Keratinocyte (primary cell): ENCODE measurements around the gene BRD1. TPM values are rescaled to one million over a fixed set of nuclear protein-coding genes. Genes with fewer than 3 reads are reported as not detected.

Experiments
- DNase-seq: peaks from one replicate; pipeline ENCODE4 v3.0.0-alpha.2; 2011; ENCODE audit warnings: low read depth, missing footprints, low spot score
- FAIRE-seq: peaks from 2 replicates; lab custom pipeline; 2011; peaks lifted over from hg19 to GRCh38; lab: Jason Lieb, UNC
- H2AFZ ChIP-seq: 2 replicates; pipeline ENCODE4 v1.6.0; 2012; ENCODE audit warnings: low read length, control low read depth, inconsistent platforms; ENCODE audit not compliant: control insufficient read depth
- H3K27ac ChIP-seq: 2 replicates; pipeline ENCODE4 v1.5.1; 2011; ENCODE audit warnings: low read length; ENCODE audit not compliant: control insufficient read depth, insufficient read depth
- H3K27me3 ChIP-seq: 3 replicates; pipeline ENCODE4 v1.6.0; 2011; ENCODE audit warnings: low read length; ENCODE audit not compliant: control insufficient read depth, insufficient read depth; ENCODE audit errors: extremely low read depth
- H3K36me3 ChIP-seq, 2 experiments: 2 replicates in 1 of 2; 3 replicates in 1 of 2; pipeline ENCODE4 v1.5.1; 2011; ENCODE audit warnings: low read length in 2 of 2, mild to moderate bottlenecking in 1 of 2; ENCODE audit not compliant: control insufficient read depth in 2 of 2, insufficient read depth in 2 of 2; ENCODE audit errors: extremely low read depth in 1 of 2
- H3K4me1 ChIP-seq: 3 replicates; pipeline ENCODE4 v1.5.1; 2011; ENCODE audit warnings: low read length; ENCODE audit not compliant: control insufficient read depth, insufficient read depth; ENCODE audit errors: extremely low read depth
- H3K4me2 ChIP-seq: 3 replicates; pipeline ENCODE4 v1.6.0; 2011; ENCODE audit warnings: low read depth, low read length; ENCODE audit not compliant: control insufficient read depth, insufficient read depth; ENCODE audit errors: extremely low read depth
- H3K4me3 ChIP-seq, 3 experiments: fragments of 200-600 bp in 1 of 3; sonication (generic) in 1 of 3; 2 replicates in 2 of 3; 3 replicates in 1 of 3; pipeline ENCODE4 v1.5.1; 2011 to 2016; ENCODE audit warnings: low read length in 3 of 3, mild to moderate bottlenecking in 3 of 3, control low read depth in 2 of 3, inconsistent platforms in 1 of 3, low read depth in 1 of 3, mixed read lengths in 1 of 3, mixed run types in 1 of 3, moderate library complexity in 1 of 3; ENCODE audit not compliant: control insufficient read depth in 2 of 3, insufficient read depth in 2 of 3; ENCODE audit errors: extremely low read depth in 1 of 3
- H3K79me2 ChIP-seq: 2 replicates; pipeline ENCODE4 v1.6.0; 2012; ENCODE audit warnings: low read length; ENCODE audit not compliant: control insufficient read depth, insufficient read depth
- H3K9ac ChIP-seq: 3 replicates; pipeline ENCODE4 v1.6.0; 2011; ENCODE audit warnings: low read length; ENCODE audit not compliant: control insufficient read depth, insufficient read depth; ENCODE audit errors: extremely low read depth
- H3K9me1 ChIP-seq: 3 replicates; pipeline ENCODE4 v1.6.0; 2011; ENCODE audit warnings: low read length; ENCODE audit not compliant: control insufficient read depth, insufficient read depth; ENCODE audit errors: extremely low read depth
- H3K9me3 ChIP-seq: 2 replicates; pipeline ENCODE4 v1.5.1; 2012; ENCODE audit warnings: low read depth, low read length; ENCODE audit not compliant: control insufficient read depth
- H4K20me1 ChIP-seq: 3 replicates; pipeline ENCODE4 v1.6.0; 2011; ENCODE audit warnings: low read length; ENCODE audit not compliant: control insufficient read depth, insufficient read depth; ENCODE audit errors: extremely low read depth
- CTCF ChIP-seq, 3 experiments: IDR thresholded peaks in 1 of 3; conservative IDR thresholded peaks in 1 of 3; optimal IDR thresholded peaks in 1 of 3; 2 replicates in 2 of 3; 3 replicates in 1 of 3; pipeline versions ENCODE3 to v1.5.1; 2011; ENCODE audit warnings: low read length in 3 of 3, mild to moderate bottlenecking in 3 of 3, moderate library complexity in 2 of 3, control low read depth in 1 of 3, inconsistent platforms in 1 of 3; ENCODE audit not compliant: insufficient read depth in 2 of 3; ENCODE audit errors: extremely low read depth in 1 of 3
- EZH2 ChIP-seq: IDR thresholded peaks from one replicate; pipeline ENCODE4 v1.6.1; 2012; ENCODE audit warnings: inconsistent platforms, mild to moderate bottlenecking, low read length, moderate library complexity
- dilution Hi-C: fragments of 300-500 bp; cut with MboI; formaldehyde crosslinking; loops from one replicate; pipeline ENCODE4 v1.7.0; 2020; ENCODE audit warnings: low sequenced_read_pairs; ENCODE audit not compliant: extremely low pct_ligation_motif_present
- polyA plus RNA-seq, 5 experiments: library from polyadenylated mRNA; depleted of rRNA in 3 of 5; stranded (reverse) in 3 of 5; stranded (forward) in 1 of 5; unstranded in 1 of 5; fragments of >200 nt; gene quantifications; 1 replicate in 1 of 5; 2 replicates in 3 of 5; 3 replicates in 1 of 5; pipeline versions ENCODE4 v1.2.1 to v1.2.3, GENCODE V29; 2011 to 2012; ENCODE audit warnings: missing spikeins in 2 of 5, low read depth in 1 of 5, low replicate concordance in 1 of 5

The BRD1 gene
- polyA plus RNA-seq, 1 donor (not counting 4 experiments of a cell fraction or from before 2014, with no cell fraction given), result 4.3 TPM

- Histone ChIP-seq H3K9me1 (peaks cover 7% of the 10 kb centered on the region), H3K4me2 (peak overlapping the region; percentile 95), H3K4me1 (peaks cover 13% of the 10 kb centered on the region), H4K20me1 (peaks cover 6% of the 10 kb centered on the region), H3K36me3 (peaks cover 1 to 4% of the 10 kb centered on the region in 2 experiments), H3K27me3 (peaks cover 5% of the 10 kb centered on the region), H3K79me2 (peaks cover 61% of the 10 kb centered on the region), H2AFZ (no peak overlapping the region), H3K27ac (peak overlapping the region; percentile 75), H3K4me3 (peak overlapping the region; percentile 79 to 85 (median 80)), H3K9me3 (no peaks in the 10 kb centered on the region), H3K9ac (peak overlapping the region; percentile 91)
- no peak for TF ChIP-seq CTCF (optimal IDR thresholded peaks at IDR 0.05 in 1 of 3, IDR thresholded peaks at IDR 0.05 in 1 of 3, conservative IDR thresholded peaks at IDR 0.05 in 1 of 3; ENCODE audit: extremely low read depth in 1 of 3, insufficient read depth in 2 of 3, low read length in 3 of 3)
- no peak for TF ChIP-seq EZH2
- dilution Hi-C loops, result no loop called here
- FAIRE-seq (peak; percentile 73), DNase-seq (no peak)
Measured at GRCh38 chr22:49855251-49855911, 27.7 kb upstream of the BRD1 start.

GRCh38 chr22:49853981-49854831 is 26.5 kb upstream of the BRD1 start:
- TF ChIP-seq CTCF (optimal IDR thresholded peaks at IDR 0.05 in 1 of 3, IDR thresholded peaks at IDR 0.05 in 1 of 3, conservative IDR thresholded peaks at IDR 0.05 in 1 of 3; ENCODE audit: extremely low read depth in 1 of 3, insufficient read depth in 2 of 3, low read length in 3 of 3) (no peak), EZH2 (no peak)
- H3K4me3 ChIP-seq, result peak overlapping the region; percentile 79 to 85 (median 80)
- peaks cover 51% of the 10 kb centered on the region for H3K79me2 ChIP-seq
- peaks cover 7% of the 10 kb centered on the region for H3K9me1 ChIP-seq
- H3K4me1 ChIP-seq, result peaks cover 13% of the 10 kb centered on the region
- H3K27me3 ChIP-seq, result peaks cover 17% of the 10 kb centered on the region
- H3K9ac ChIP-seq, result peak overlapping the region; percentile 91
- DNase-seq, result no peak
- H3K4me2 ChIP-seq, result peak overlapping the region; percentile 95
- peak overlapping the region; percentile 22 for H2AFZ ChIP-seq
- H4K20me1 ChIP-seq, result peaks cover 6% of the 10 kb centered on the region
- no peak for FAIRE-seq
- peak overlapping the region; percentile 75 for H3K27ac ChIP-seq
- dilution Hi-C loops, result no loop called here
- H3K36me3 ChIP-seq, result peaks cover 1 to 4% of the 10 kb centered on the region in 2 experiments
- no peaks in the 10 kb centered on the region for H3K9me3 ChIP-seq
